K562 (cell line): ENCODE results near the gene PTGIS.

Experiments used
- MCM2 ChIP-seq: fragments of 450-650 bp; IDR thresholded peaks from 2 replicates; pipeline ENCODE4 v1.6.1; 2017; ENCODE audit warnings: low read depth, mild to moderate bottlenecking
- STAG1 ChIP-seq: sonication (generic); formaldehyde crosslinking; IDR thresholded peaks from 2 replicates; pipeline ENCODE4 v1.5.0; 2020; ENCODE audit warnings: missing genetic modification reagents, borderline replicate concordance

DNA sequence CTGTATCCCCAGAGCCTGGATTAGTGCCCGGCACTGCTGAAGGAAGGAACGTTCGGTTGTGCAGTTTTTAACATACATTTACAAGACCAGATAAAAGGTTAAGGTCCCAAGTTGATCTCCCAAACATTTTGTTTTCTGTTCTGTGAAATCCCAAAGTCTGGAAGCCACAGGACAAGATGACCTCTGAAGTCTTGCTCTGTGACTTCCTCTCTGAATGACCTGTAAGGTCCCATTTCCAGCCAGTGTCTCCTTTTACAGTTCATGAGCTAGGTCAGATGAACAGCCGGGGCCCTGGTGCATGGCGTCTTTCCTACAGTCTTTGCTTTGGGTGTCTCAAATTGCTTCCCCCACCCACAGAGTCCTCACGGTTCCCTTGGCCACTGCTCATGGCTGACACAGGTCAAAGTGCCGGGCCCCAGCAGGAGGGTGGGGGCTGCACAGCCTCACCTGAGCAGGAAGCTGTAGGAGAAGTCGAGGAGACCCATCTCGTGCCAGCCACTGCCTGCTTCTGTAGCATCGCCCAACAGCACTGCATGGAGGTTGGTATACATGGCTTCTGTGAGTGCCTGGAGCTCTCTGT lies 24.0 kb downstream of the PTGIS start:
- TF ChIP-seq MCM2 = no peak
- TF ChIP-seq STAG1 (CRISPR knock-in tag) = no peak
